OCI-LY3 (cell line): ENCODE data around the gene SGCB.

Experiments
- EZH2phosphoT487 ChIP-seq: fragments of 200-600 bp; shearing (Covaris generic); IDR thresholded peaks from 2 replicates; pipeline ENCODE4 v1.6.1; 2018; ENCODE audit warnings: antibody characterized with exemption, mixed run types, low read depth
- TF ChIP-seq, protein P1 (sequence below): fragments of 200-600, 300-600 bp; sonication (generic); IDR thresholded peaks from 2 replicates; pipeline ENCODE4 v1.5.1; 2014; ENCODE audit warnings: antibody characterized with exemption, low read length, low read depth

DNA sequence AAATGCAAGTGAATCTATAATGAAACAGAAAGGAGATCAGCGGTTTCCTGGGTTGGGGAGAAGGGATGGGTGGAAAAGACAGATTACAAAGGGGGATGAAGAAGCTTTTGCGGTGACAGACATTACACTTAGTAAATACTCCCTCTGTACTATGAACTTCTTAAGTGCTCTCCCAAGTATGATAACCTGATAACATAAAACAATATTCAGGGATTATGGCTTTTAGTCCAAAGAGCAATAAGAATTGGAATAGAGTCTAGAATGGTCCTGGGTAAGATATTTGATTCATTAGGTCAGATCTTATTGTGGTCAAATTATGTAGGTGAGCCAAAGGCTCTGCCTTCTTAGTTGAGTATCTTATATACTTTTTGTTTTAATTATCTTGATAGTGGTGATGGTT, 27.1 kb downstream of the SGCB start:
- TF ChIP-seq, protein P1, sequence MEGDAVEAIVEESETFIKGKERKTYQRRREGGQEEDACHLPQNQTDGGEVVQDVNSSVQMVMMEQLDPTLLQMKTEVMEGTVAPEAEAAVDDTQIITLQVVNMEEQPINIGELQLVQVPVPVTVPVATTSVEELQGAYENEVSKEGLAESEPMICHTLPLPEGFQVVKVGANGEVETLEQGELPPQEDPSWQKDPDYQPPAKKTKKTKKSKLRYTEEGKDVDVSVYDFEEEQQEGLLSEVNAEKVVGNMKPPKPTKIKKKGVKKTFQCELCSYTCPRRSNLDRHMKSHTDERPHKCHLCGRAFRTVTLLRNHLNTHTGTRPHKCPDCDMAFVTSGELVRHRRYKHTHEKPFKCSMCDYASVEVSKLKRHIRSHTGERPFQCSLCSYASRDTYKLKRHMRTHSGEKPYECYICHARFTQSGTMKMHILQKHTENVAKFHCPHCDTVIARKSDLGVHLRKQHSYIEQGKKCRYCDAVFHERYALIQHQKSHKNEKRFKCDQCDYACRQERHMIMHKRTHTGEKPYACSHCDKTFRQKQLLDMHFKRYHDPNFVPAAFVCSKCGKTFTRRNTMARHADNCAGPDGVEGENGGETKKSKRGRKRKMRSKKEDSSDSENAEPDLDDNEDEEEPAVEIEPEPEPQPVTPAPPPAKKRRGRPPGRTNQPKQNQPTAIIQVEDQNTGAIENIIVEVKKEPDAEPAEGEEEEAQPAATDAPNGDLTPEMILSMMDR: no peak
- TF ChIP-seq EZH2phosphoT487: no peak
